GM18499 (cell line): ENCODE data around the gene AGAP9.
"Not testable (repeated sequence)": the region's sequence is repeated elsewhere in the genome, so short reads cannot be mapped to it uniquely, and the experiment has no call there.

Experiments used
- ATAC-seq: cut with Tn5 transposase; IDR thresholded peaks from one replicate; pipeline ENCODE4 v1.9.1; 2021; ENCODE audit warnings: moderate number of reproducible peaks; ENCODE audit not compliant: insufficient read depth, unreplicated experiment

Gene AGAP9

DNA sequence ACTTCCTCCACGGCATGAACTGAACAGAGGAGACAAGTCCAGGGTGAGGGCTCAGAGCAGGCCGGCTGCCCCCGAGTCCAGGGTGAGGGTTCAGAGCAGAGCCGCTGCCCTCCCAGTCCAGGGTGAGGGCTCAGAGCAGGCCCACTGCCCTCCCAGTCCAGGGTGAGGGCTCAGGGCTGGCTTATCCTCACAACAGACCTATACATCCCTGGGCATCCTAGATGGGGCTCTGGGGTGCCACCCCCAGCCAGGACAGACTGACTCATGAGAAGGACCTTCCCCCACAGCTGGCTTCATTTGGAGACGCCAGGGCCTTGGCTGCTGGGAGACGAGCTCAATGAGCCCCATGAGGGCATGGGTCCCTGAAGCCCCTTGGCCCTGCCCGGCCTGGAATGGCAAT is 33.8 kb downstream of the AGAP9 start:
- not testable (repeated sequence) for ATAC-seq

DNA sequence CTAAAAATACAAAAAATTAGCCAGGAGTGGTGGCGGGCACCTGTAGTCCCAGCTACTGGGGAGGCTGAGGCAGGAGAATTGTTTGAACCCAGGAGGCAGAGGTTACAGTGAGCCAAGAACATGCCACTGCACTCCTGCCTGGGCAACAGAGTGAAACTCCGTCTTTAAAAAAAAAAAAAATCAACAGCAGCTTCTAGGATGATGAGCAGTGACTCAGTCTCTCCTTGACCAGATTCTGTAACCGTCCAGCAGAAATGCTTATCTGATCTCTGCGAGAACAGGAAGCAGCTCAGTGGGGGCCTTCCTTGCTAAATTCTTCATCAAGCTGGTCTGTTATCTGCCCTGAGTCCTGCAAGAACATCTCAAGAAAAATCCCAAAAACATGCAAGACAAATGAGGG is 37.5 kb downstream of the AGAP9 start:
- not testable (repeated sequence) for ATAC-seq

DNA sequence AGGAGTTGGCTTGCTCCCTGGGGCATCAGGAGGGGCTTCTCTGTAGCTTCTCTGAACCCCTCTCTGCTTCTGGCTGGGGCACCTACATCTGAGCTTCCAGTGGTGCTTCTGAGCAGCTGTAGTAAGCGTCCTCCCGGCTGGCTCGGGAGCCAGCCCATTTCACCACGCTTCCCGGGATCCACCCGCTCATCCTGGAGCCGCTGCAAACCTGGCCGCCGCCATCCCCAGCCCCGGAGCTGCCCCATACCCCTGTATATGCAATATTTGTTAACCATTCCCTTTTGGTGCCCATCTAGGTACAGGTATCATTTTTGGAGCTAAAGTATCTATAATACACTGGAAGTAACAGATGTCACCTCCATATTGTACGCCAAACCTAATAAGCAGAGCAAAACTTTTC is 38.7 kb downstream of the AGAP9 start:
- ATAC-seq, result not testable (repeated sequence)

DNA sequence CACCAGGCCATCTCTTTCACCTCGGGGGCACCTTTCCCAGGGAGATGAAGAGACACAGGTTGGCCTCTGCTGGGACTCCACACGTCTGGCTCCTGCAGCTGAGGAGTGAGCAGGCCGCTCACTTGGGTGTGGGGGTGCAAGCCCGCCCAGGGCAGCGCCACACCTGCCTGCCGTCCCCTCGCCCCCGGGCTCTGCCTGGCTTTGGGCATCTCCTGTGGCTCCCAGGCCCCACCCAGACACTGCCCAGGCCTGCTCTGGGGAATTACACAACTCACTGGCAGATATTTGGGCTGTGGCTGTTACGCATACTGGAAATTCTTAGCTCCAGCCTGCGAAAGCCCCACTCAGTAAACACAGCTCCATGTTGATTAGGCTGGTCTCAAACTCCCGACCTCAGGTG is 39.5 kb downstream of the AGAP9 start, which contains the start of gene ANXA8:
TSS of gene ANXA8 (minus strand) at position 193 of the 400 bp plus-strand sequence. CDS start at position 11, 182 bp downstream.
- ATAC-seq, result not testable (repeated sequence)

DNA sequence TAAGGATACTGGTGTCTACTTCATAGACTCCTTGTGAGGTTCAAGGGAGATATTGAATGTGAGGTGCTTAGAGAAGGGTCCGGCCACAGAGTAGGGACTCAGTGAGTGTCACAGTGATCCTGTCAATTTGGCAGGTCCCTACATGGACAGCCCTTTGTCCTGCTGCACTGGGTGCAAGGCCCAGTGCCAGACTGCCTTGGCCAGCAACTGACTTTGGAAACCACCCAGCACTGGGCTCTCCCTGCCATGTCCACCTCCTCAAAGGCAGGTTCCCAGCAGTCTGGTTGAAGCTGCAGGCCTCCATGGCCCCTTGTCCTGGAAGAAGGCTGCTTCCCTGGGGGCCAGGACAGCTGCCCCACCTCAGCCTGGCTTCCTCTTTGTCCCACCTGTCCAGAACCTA is 41.1 kb downstream of the AGAP9 start:
- not testable (repeated sequence) for ATAC-seq

DNA sequence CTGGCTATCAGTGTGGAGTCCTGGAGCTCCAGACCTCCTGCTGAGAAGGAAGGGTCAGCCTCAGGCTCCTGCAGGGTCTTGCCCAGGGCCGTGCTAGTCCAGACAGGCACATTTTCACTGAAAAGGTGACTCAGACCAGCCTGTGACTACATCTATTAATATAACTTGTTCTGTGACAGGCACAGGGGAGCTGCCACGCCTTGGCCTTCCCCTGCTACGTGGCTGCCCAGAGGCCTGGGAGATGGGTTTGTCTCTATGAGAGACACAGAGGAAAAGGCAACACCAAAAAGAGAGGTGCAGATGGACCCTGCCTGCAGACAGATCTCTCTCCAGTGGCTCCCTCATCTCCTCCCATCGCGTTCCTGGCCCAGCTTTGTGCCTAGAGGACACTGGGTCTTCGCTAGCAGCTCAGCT is 41.7 kb downstream of the AGAP9 start:
- ATAC-seq, result not testable (repeated sequence)

DNA sequence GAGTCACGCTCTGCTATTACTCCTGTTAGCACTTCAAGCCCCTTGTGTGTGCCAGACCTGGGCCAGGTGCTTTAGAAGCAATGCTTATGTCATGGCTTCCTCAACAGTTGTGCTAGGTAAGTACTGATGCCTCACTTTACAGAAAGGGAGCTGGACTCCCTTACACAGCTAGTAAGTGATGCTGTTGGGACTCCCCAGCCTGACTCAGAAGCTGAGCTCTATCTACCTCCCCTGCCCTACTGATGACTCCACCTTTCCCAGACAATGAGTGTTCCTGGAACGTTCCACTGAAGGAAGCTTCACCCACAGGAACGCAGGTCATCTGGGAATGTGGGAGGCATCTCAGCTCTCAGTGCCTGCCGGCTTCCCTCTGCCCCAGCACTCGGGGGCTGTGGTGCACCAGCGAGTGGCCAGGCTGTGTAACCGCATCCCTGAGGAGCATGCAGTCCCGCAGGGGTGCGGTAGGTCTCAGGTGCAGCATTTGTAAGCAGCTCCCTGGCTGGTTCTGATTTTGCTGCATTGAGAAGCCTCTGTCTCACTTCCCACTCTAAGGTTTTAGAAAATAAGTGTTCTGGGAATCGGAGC is 42.2 kb downstream of the AGAP9 start:
- not testable (repeated sequence) for ATAC-seq

DNA sequence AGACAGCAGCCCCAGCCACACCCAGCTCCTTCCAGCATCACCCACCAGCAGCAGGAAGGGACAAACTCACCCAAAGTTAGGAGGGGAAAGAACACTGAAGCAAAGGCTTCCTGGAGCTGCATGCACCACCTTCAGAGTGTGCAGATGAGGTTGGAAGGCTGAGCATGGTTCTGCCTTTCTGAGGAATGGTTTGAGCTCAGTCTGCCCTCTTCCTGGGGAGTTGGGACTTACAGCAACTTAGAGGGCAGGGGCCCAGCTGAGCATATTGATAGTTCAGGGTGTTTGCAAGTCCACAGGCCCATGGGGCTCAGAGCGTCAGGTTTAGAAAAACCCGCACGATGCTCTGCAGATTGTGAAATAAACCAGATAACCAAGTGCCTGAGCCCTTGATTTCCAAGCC is 43.3 kb downstream of the AGAP9 start:
- ATAC-seq, result not testable (repeated sequence)

DNA sequence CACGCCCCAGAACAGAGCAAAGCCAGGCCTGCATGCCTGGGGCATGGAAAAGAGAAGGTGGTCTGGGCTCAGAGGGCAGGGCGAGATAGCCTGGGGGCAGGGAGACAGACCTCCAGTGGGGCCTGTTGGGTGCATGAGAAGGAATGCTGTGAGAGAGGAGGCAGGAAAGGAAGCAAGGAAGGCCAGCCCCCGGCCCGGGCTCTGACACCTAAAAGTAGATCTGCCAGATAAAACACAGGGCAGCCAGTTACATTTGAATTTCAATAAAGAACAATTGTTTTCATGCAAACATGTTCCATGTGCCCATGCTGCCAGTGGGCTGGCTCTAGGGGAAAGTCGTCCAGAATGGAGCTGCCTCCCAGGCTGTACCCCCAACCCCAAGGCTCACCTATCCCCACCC is 45.3 kb downstream of the AGAP9 start:
- not testable (repeated sequence) for ATAC-seq

DNA sequence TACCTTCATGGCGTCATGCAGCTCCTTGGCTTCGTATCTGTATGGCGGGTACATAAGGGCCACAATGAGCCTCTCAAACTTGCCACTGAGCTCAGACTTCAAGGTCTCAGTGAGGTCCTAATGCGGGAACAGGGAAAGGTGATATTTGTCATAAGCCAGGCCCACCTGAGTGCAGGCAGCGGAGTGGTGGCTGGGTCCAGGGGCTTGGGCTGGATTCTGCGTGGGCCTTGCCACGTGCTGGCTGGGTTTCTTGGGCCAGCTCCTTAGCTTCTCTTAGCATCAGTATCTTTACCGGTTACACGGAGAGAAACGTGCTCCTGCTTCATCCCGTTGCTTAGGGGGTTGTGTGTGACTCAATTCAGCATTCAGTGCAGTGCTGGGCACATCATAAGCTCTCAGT is 46.4 kb downstream of the AGAP9 start:
- ATAC-seq, result not testable (repeated sequence)

DNA sequence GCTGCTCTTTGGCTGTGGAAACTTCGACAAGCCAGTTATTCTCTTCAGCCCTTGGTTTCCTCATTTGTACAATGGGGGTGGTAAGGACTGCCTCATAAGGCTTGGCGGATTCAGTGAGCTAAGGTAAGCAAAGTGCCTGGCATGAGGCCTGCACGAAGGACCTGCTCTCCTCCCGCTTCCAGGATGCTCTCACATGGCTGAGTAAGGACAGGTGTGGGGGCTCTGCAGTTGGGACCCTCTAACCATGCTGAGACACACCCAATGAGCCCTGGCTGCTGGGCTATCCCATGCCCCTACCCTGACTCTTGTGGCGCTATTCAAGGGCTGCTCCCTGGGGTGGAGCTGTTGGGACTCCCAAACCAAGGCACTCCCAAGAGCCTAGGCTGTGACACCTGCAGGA is 48.3 kb downstream of the AGAP9 start:
- not testable (repeated sequence) for ATAC-seq

DNA sequence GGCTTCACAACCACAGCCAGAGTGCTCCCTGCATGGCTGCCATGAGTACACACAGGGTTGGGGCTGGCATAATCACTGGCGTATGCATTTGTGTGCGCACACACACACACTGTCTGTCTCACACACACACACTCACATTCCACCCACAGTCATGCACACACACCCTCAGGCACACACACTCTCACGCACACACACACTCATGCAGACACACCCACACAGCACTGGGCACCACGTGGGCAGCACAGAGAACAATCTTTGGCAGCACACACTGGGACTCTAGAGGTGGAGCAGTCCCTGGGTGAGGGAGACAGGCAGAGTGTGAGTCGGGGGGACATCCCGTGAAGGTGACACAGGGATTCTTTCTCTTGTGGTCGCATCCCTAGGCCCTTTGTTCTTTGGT is 49.9 kb downstream of the AGAP9 start:
- ATAC-seq, result not testable (repeated sequence)

DNA sequence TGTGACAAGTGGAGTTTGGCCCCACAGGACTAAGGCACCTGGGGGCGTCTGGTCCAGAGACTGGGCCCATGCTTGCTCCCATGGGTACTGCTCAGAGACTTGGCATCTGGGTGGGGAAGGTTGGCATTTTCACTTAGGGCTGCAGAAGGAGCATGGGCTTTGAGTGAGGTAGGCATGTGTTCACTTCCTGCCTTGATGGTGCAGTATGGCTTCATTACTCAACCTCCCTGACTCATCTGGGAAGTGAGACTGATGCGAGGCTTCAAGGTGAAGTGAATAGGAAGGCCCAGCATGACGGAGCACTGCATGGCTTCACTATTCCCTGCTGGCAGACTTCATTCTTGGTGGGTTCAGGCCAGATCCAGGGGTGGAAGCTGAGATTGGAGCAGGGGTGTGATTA is 50.8 kb downstream of the AGAP9 start:
- not testable (repeated sequence) for ATAC-seq

DNA sequence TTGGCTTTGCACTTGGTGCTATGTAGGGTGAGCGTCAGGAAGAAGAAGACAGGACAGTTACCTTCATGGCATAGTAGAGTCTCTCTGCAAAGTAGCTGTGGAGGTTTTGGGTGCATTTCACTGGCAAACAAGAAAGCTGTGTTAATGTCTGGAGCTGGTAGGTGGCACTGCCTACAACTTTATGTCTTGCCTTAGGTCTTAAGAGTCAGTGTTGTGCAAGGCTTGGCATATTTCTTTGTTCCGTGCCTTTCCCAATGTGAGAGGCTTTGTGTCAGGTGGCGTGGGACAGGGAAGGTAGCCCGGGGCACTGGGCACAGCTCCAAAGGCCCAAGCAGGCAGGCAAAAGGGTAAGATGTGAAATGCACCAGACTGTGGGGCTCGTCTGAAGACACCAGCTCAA is 51.4 kb downstream of the AGAP9 start:
- not testable (repeated sequence) for ATAC-seq

DNA sequence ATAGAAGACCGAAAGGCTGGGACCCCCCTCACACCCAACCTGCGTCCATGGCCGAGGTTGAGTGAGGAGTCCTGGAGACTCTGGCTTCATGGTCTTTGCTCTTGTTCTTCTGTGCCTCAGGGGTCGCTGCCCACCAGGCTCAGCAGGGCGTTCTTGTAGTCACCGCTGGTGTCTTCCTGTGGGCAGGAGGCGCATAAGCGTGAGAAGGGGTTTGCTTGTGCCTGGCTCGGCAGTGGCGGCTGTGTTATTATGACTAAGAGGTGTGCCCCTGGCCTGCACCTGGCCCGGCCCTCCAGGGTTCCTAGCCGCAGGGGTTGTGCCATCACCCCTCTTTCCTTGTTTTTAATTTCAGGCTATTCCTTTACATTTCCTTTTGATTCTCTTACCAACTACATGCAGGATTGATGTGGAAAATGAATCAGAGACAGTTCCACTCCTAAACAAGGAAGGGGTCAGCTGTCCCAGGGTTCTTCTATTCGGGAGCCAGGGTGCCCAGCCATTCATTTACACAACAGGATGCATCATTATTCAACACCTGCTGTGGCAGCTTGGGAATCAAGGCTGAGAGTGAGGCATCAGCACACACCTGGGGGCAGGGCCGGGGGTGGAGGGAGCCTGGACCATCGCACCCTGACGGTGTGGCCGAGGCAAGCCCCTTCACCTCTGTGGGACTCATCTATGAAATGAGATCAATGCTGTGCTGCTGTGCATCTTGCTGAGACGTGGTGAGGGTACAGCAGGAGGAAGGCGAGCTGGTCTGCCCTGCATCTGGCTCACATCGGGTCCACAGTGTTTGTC is 54.5 kb downstream of the AGAP9 start:
- ATAC-seq, result not testable (repeated sequence)

DNA sequence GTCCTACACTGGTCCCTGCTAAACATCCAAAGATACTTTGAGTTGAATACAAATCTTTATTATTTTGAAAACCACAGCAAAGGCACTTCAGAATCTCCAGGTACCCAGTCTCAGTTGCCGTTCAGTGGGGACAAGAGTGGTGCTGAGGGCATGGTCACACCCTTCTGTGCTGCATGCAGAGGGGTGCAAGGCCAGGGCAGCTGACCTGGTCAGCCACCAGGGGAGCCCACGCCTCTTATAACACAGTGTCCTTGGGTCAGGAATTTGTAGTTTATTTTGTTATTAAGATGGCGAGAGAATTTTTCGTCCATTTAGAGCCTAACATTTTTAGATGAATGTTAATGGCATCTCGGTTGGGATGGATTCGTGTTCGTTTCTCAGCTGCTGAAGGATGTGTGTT is 55.5 kb downstream of the AGAP9 start:
- ATAC-seq, result not testable (repeated sequence)

DNA sequence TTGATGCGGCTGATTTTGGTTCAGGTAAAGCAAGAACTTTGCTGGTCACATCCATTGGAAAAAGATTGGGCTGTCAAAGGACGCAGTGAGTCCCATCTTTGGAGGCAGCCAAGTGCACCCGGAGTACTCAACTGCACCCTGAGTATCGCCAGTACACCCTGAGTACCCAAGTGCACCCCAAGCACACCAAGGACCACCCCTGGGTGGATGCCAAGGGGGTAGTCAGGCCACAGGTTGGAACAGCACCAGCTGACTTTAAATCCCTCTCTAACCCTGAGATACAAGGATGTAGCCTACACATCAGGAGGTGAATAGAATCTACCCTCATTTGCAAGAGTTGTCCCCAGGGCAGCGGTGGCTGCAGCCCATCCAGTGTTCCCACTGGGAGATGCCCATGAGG is 56.0 kb downstream of the AGAP9 start:
- not testable (repeated sequence) for ATAC-seq

DNA sequence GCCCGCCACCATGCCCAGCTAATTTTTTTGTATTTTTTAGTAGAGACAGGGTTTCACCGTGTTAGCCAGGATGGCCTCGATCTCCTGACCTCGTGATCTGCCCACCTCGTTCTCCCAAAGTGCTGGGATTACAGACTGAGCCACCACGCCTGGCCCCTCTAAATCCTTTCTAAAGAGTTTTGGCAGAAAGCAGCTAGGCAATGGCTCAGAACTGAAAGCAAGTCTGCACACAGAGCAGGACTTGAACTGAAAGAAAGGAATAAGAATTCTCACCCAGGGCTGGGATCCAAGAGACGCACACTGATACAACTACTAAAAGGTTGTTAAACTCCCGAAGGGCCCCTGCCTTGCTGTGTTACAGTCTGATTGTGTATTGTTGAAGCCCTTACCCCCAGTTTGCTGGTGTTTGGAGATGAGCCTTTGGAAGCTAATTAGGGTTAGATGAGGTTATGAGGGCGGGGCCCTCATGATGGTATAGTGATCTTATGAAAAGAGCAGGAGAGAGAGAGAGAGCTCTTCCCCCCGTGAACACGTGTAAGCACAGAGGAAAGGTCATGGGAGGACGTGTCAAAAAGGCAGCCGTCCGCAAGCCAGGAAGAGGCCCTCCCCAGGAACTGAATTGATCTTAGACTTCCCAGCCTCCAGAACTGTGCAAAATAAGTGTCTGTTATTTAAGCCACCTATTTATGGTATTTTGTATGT is 58.1 kb downstream of the AGAP9 start:
- not testable (repeated sequence) for ATAC-seq

DNA sequence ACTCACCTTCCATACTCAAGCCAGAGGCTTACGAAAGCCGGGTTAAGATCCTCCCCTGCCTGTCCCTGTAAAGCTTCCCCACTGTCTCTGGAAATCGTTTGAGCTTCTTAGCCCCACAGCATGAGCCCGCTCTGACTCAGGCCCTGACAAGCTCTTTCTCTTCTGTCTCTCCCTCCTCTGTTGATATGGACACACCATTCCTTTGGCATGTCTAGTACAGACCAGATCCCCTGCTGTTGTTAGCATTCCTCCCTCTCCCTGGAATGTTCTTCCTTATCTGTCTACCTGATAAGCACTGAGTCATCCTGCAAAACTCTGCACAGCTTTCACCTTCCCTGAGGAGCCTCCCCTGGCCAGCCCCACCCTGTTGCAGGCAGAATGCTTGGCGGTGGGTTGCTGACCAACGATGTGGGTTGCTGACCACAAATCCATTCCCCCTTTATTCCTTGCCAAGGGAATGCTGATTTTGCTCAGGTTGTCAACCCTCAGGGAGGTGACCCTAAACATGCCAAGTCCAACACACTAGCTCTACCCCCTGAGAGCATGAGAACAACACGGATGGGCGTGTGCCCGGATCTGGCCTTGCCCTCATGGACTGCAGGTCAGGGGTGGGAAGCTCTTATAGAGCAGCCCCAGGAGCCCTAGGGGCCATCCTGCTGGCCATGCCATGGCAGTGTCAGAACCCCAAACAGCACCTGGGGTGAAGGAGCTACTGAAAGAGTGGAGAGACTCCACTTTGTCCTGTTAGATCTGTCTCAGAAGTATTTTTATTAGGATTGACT is 60.7 kb downstream of the AGAP9 start:
- not testable (repeated sequence) for ATAC-seq

DNA sequence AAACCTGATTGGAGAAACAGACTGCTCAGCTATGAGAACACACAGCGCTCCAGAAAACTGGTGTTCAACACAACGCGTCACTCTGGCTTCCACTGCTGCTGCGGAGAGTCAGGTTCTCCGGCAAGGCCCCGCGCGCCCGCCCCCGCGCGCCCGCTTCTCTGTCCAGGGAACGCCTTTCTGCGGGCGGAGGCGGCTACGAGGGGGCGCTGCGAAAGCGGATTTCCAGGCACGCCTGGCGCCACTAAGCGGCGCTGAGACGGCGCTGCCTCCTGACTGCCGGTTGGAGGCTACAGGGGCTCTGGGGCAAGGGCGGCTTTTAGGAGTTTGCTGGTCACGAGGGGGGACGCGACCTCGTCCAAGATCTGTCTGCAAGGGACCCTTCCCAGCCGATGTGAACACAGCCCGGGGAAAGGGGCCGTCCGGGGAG is 62.2 kb downstream of the AGAP9 start:
- ATAC-seq, result not testable (repeated sequence)
